GM12878 (cell line): Measurements from ENCODE around the gene TUBGCP3. TPM values are rescaled to one million over a fixed set of nuclear protein-coding genes. Genes with fewer than 3 reads are reported as not detected.

Source experiments
- ATAC-seq: fragments of 200-7000 bp; cut with Tn5 transposase; 3 replicates; pipeline ENCODE4 v1.9.1; 2020; ENCODE audit warnings: mild to moderate bottlenecking, moderate library complexity
- BruUV-seq: library from RNA; stranded (reverse); fragments of 400-500 nt; replicated peaks from 2 replicates; lab custom pipeline; 2021; lab: Mats Ljungman, UMichigan
- CTCF ChIA-PET: fragments of 300-600 bp; sonication (Branson Sonifier 250); formaldehyde crosslinking; extraction: SDS; loops from one replicate; lab custom pipeline; 2021; ENCODE audit warnings: inconsistent platforms; lab: Yijun Ruan, JAX
- POLR2A ChIA-PET: fragments of 350-600 bp; formaldehyde crosslinking; extraction: SDS; loops from one replicate; lab custom pipeline; 2021; ENCODE audit warnings: inconsistent platforms; lab: Charles Lee
- RAD21 ChIA-PET: fragments of 300-600 bp; sonication (Branson Sonifier 250); formaldehyde crosslinking; loops from one replicate; lab custom pipeline; 2023; ENCODE audit warnings: antibody characterized with exemption; ENCODE audit not compliant: unreplicated experiment; lab: Charles Lee
- SMC1A ChIA-PET: fragments of 300-600 bp; sonication (Branson Sonifier 250); formaldehyde crosslinking; loops from one replicate; lab custom pipeline; 2023; ENCODE audit not compliant: unreplicated experiment, uncharacterized antibody; lab: Charles Lee
- DNase-seq: peaks from one replicate; pipeline ENCODE4 v3.0.0-alpha.2; 2011; ENCODE audit warnings: low read depth, low spot score
- FAIRE-seq: peaks from 3 replicates; lab custom pipeline; 2011; peaks lifted over from hg19 to GRCh38; lab: Jason Lieb, UNC
- H2AFZ ChIP-seq: 2 replicates; pipeline ENCODE4 v1.6.0; 2011; ENCODE audit warnings: low read depth, low read length, control low read depth; ENCODE audit not compliant: control insufficient read depth
- H3K27ac ChIP-seq: 2 replicates; pipeline ENCODE4 v1.5.1; 2011; ENCODE audit warnings: control low read depth; ENCODE audit not compliant: control insufficient read depth, insufficient read depth
- H3K27me3 ChIP-seq, 2 experiments: replicated peaks in 1 of 2; 2 replicates each; pipeline versions ENCODE4 v1.6.0 to v1.6.1; 2011; ENCODE audit warnings: low read length in 1 of 2; ENCODE audit not compliant: control insufficient read depth in 2 of 2, insufficient read depth in 2 of 2
- H3K36me3 ChIP-seq, 2 experiments: 2 replicates each; pipeline ENCODE4 v1.5.1; 2011; ENCODE audit warnings: low read length in 1 of 2; ENCODE audit not compliant: control insufficient read depth in 2 of 2, insufficient read depth in 2 of 2
- H3K4me1 ChIP-seq: 2 replicates; pipeline ENCODE4 v1.6.1; 2011; ENCODE audit warnings: mild to moderate bottlenecking, low read length, moderate library complexity, mixed read lengths; ENCODE audit not compliant: control insufficient read depth, insufficient read depth
- H3K4me2 ChIP-seq: 2 replicates; pipeline ENCODE4 v1.6.0; 2011; ENCODE audit warnings: control low read depth; ENCODE audit not compliant: control insufficient read depth, insufficient read depth
- H3K4me3 ChIP-seq: fragments of 200-600 bp; sonication (generic); 2 replicates; pipeline ENCODE4 v1.5.1; 2016
- H3K79me2 ChIP-seq: 2 replicates; pipeline ENCODE4 v1.6.0; 2011; ENCODE audit warnings: low read length; ENCODE audit not compliant: control insufficient read depth, insufficient read depth
- H3K9ac ChIP-seq: 2 replicates; pipeline ENCODE4 v1.8.0; 2011; ENCODE audit warnings: low read length, control low read depth, mixed read lengths; ENCODE audit not compliant: control insufficient read depth, insufficient read depth
- H3K9me3 ChIP-seq: replicated peaks from 3 replicates; pipeline ENCODE4 v1.5.1; 2011; ENCODE audit warnings: mild to moderate bottlenecking, low read length; ENCODE audit not compliant: control insufficient read depth, insufficient read depth
- H4K20me1 ChIP-seq: 2 replicates; pipeline ENCODE4 v1.6.0; 2011; ENCODE audit not compliant: control insufficient read depth, insufficient read depth
- ASH2L ChIP-seq: fragments of 300-600, 200-600 bp; sonication (generic); IDR thresholded peaks from 2 replicates; pipeline ENCODE4 v1.6.1; 2017; ENCODE audit warnings: low read depth, mild to moderate bottlenecking, borderline replicate concordance
- HDGF ChIP-seq: fragments of 450-650 bp; IDR thresholded peaks from 2 replicates; pipeline ENCODE4 v1.6.1; 2016; ENCODE audit warnings: antibody characterized with exemption
- IKZF2 ChIP-seq, 2 experiments: fragments of 450-650 bp; IDR thresholded peaks; 2 replicates each; pipeline ENCODE4 v1.6.1; 2017; ENCODE audit warnings: mild to moderate bottlenecking in 2 of 2, moderate library complexity in 2 of 2
- MTA2 ChIP-seq: fragments of 450-650 bp; IDR thresholded peaks from 2 replicates; pipeline ENCODE4 v1.6.1; 2016; ENCODE audit warnings: low read depth, mild to moderate bottlenecking, moderate library complexity
- POLR2AphosphoS5 ChIP-seq: IDR thresholded peaks from 2 replicates; pipeline ENCODE4 v1.6.1; 2011; ENCODE audit warnings: mild to moderate bottlenecking, low read length, inconsistent platforms
- RAD51 ChIP-seq: fragments of 450-650 bp; IDR thresholded peaks from 2 replicates; pipeline ENCODE4 v1.6.1; 2016; ENCODE audit warnings: moderate library complexity, mild to moderate bottlenecking, inconsistent platforms
- RCOR1 ChIP-seq: conservative IDR thresholded peaks from 2 replicates; pipeline ENCODE4 v1.6.1; 2012; ENCODE audit warnings: low read depth, low read length, improper control_type of control experiment
- SMAD5 ChIP-seq: IDR thresholded peaks from 2 replicates; pipeline ENCODE4 v1.6.1; 2016; ENCODE audit warnings: antibody characterized with exemption, low read depth
- TCF7 ChIP-seq: IDR thresholded peaks from 2 replicates; pipeline ENCODE4 v1.6.1; 2014; ENCODE audit warnings: antibody characterized with exemption, borderline replicate concordance
- ZBTB4 ChIP-seq: fragments of 450-650 bp; formaldehyde crosslinking; IDR thresholded peaks from 2 replicates; pipeline ENCODE4 v1.4.0; 2022; ENCODE audit warnings: mild to moderate bottlenecking, moderate library complexity
- ZZZ3 ChIP-seq: IDR thresholded peaks from 2 replicates; pipeline ENCODE4 v1.6.1; 2011; ENCODE audit warnings: low read depth; ENCODE audit not compliant: control insufficient read depth, insufficient read length
- WGBS: methylation state at CpG from one replicate; pipeline ENCODE4 v1.1.6; 2016; ENCODE audit warnings: low lambda C conversion rate; ENCODE audit not compliant: insufficient replicate concordance, insufficient coverage; ENCODE audit errors: missing lambda C conversion rate; 5-methylcytosine and 5-hydroxymethylcytosine counted together
- in situ Hi-C: fragments of 300-500 bp; cut with MboI; formaldehyde crosslinking; loops from 9 replicates; pipeline ENCODE4 v1.14.3; 2018; ENCODE audit warnings: mixed read lengths
- intact Hi-C: fragments of 100-400 bp; cut with micrococcal nuclease; formaldehyde crosslinking; loops from one replicate; pipeline ENCODE4 v1.14.2; 2022; ENCODE audit not compliant: unreplicated experiment
- polyA plus RNA-seq, 11 experiments: library from polyadenylated mRNA; depleted of rRNA in 4 of 11; unstranded in 6 of 11; stranded (reverse) in 5 of 11; fragments of >200 nt; fragmentation: Nextera tagmentation in 4 of 11; fragmentation: Illumina TruSeq in 1 of 11; extraction: Ambion mirVana in 4 of 11; extraction: Trizol in 1 of 11; gene quantifications; 1 replicate in 1 of 11; 2 replicates in 10 of 11; pipeline versions ENCODE4 v1.2.1 to v1.2.3, GENCODE V29; 2011 to 2016; ENCODE audit warnings: inconsistent platforms in 2 of 11, missing spikeins in 2 of 11, low read depth in 1 of 11
- total RNA-seq, 4 experiments: library from RNA; depleted of rRNA in 3 of 4; stranded (reverse); fragments of >200 nt in 3 of 4; fragmentation: Illumina TruSeq in 1 of 4; extraction: Trizol in 1 of 4; gene quantifications; 2 replicates each; pipeline versions ENCODE4 v1.2.1 to v1.2.3, GENCODE V29; 2013 to 2021
- TF ChIP-seq, protein P1 (sequence below): fragments of 450-650 bp; IDR thresholded peaks from 2 replicates; pipeline ENCODE4 v1.6.1; 2017; ENCODE audit warnings: borderline replicate concordance
- TF ChIP-seq, protein P2 (sequence below): fragments of 450-650 bp; IDR thresholded peaks from 2 replicates; pipeline ENCODE4 v1.6.1; 2017; ENCODE audit warnings: mild to moderate bottlenecking, moderate library complexity

Gene TUBGCP3
- total and polyA plus RNA-seq, 10 of the 15 experiments (the other 5 are each of a cell fraction or from before 2014, with no cell fraction given) = 4.0 to 34.0 (median 22.6) TPM

DNA sequence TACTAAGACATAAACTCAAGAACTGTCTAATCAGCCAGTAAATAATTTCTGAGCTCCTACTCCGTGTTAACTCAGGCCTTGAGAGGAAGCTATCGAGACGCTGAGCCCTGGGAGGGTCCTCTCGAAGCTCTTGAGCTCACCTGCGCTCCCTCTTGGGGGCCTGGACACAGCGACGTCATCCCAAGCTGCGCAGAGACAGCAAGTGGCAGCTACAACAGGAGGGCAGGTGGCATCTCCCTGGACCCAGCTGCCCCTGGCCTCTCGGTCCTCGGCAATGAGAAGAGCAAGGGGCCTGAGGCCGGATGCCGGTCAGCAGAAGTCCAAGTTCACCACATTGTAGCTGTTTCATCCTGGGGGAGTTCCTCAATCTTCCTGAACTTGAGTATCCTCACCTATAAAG, 30.5 kb upstream of the TUBGCP3 start (continued):
- TF ChIP-seq RAD51 (no peak), RCOR1 (no peak), IKZF2 (IDR thresholded peaks at IDR 0.05) (no peak)
- TF ChIP-seq, protein P1, sequence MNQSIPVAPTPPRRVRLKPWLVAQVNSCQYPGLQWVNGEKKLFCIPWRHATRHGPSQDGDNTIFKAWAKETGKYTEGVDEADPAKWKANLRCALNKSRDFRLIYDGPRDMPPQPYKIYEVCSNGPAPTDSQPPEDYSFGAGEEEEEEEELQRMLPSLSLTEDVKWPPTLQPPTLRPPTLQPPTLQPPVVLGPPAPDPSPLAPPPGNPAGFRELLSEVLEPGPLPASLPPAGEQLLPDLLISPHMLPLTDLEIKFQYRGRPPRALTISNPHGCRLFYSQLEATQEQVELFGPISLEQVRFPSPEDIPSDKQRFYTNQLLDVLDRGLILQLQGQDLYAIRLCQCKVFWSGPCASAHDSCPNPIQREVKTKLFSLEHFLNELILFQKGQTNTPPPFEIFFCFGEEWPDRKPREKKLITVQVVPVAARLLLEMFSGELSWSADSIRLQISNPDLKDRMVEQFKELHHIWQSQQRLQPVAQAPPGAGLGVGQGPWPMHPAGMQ = no peak

DNA sequence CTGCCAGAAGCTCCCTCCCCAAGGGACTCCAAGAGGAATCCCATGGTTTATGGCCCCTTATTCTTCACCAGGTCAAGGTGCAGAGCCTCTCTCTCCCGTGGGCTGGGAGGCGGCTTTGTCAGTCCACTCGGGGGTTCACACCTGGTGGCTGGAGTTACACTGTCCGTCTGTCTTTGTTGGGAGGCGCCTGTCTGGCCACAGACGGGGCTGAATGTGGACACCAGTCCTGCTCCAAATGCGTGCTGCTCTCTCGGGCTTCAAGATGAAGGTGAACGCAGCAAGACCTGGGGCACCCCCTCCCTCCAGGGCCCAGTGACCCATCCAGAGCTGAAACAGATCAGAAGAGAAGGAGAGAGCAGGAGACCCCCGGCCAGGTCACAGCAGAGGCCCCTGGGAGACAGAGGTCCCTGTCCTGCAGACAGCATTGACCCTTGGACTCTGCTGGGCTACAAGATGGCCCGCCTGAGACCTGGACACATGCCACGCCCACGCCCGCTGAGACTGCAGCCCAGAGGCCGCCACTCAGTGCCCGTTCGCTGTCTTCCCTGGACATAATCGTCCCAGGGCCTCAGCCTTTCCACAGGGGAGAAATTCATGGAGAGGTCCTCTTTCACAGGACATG, 29.9 kb upstream of the TUBGCP3 start:
- Histone ChIP-seq H4K20me1 (no peaks in the 10 kb centered on the region), H3K4me2 (no peak overlapping the region), H3K4me3 (no peak overlapping the region), H3K9me3 (no peaks in the 10 kb centered on the region), H3K79me2 (no peaks in the 10 kb centered on the region), H3K36me3 (no peaks in the 10 kb centered on the region), H3K4me1 (no peaks in the 10 kb centered on the region), H3K27ac (no peak overlapping the region), H2AFZ (no peak overlapping the region), H3K9ac (no peak overlapping the region), H3K27me3 (no peaks in the 10 kb centered on the region; a peak in 2 of 4 replicates)
- DNase-seq = no peak
- in situ Hi-C loops = loop anchor here (25.0 kb wide), 1 partner anchor 531 kb away; no protein-coding TSS in a partner anchor
- CTCF ChIA-PET = interaction anchor here (1.1 kb wide), 2 partner anchors 13 to 257 kb away, joined by 3 to 4 read pairs; no protein-coding TSS in a partner anchor
- ATAC-seq = no peak
- WGBS = 35% methylated on average over 18 of the region's 18 CpGs
- POLR2A ChIA-PET = no interaction called here
- no TSS peak for BruUV-seq
- intact Hi-C loops = loop anchor here (1.0 kb wide), 1 partner anchor 256 kb away; no protein-coding TSS in a partner anchor
- SMC1A ChIA-PET = no interaction called here
- RAD21 ChIA-PET = interaction anchor here (0.9 kb wide), 1 partner anchor 256 kb away, joined by 3 read pairs; no protein-coding TSS in a partner anchor
- FAIRE-seq = no peak
- no peak for TF ChIP-seq SMAD5
- TF ChIP-seq ZZZ3 = no peak
- TF ChIP-seq, protein P2, sequence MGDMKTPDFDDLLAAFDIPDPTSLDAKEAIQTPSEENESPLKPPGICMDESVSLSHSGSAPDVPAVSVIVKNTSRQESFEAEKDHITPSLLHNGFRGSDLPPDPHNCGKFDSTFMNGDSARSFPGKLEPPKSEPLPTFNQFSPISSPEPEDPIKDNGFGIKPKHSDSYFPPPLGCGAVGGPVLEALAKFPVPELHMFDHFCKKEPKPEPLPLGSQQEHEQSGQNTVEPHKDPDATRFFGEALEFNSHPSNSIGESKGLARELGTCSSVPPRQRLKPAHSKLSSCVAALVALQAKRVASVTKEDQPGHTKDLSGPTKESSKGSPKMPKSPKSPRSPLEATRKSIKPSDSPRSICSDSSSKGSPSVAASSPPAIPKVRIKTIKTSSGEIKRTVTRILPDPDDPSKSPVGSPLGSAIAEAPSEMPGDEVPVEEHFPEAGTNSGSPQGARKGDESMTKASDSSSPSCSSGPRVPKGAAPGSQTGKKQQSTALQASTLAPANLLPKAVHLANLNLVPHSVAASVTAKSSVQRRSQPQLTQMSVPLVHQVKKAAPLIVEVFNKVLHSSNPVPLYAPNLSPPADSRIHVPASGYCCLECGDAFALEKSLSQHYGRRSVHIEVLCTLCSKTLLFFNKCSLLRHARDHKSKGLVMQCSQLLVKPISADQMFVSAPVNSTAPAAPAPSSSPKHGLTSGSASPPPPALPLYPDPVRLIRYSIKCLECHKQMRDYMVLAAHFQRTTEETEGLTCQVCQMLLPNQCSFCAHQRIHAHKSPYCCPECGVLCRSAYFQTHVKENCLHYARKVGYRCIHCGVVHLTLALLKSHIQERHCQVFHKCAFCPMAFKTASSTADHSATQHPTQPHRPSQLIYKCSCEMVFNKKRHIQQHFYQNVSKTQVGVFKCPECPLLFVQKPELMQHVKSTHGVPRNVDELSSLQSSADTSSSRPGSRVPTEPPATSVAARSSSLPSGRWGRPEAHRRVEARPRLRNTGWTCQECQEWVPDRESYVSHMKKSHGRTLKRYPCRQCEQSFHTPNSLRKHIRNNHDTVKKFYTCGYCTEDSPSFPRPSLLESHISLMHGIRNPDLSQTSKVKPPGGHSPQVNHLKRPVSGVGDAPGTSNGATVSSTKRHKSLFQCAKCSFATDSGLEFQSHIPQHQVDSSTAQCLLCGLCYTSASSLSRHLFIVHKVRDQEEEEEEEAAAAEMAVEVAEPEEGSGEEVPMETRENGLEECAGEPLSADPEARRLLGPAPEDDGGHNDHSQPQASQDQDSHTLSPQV = no peak
- TF ChIP-seq MTA2 = no peak
- TF ChIP-seq HDGF = no peak
- TF ChIP-seq ZBTB4 = no peak
- TF ChIP-seq TCF7 = no peak
- no peak for TF ChIP-seq ASH2L
- no peak for TF ChIP-seq POLR2AphosphoS5
